ENCODE measurements around the gene GYS1. TPM values are rescaled to one million over a fixed set of nuclear protein-coding genes. Genes with fewer than 3 reads are reported as not detected.

GYS1 gene
- total RNA-seq, 1 donor from 2014 or later: 56.2 TPM

- no peak for TF ChIP-seq CTCF (conservative IDR thresholded peaks at IDR 0.05)
- DNase-seq (ENCODE audit: low read depth, low spot score): no peak
- Mint-ChIP-seq H3K27ac (ENCODE audit: unreplicated experiment) (no peak overlapping the region), H3K36me3 (ENCODE audit: low read depth) (no peaks in the 10 kb centered on the region), H3K4me1 (no peaks in the 10 kb centered on the region), H3K27me3 (ENCODE audit: low read depth) (no peaks in the 10 kb centered on the region), H3K4me3 (no peak overlapping the region), H3K9me3 (no peaks in the 10 kb centered on the region)
These were observed 50.0 kb downstream of the GYS1 start for GRCh38 chr19:48943081-48943480.

- no peaks in the 10 kb centered on the region for H3K4me1 Mint-ChIP-seq
- H3K27ac Mint-ChIP-seq (ENCODE audit: unreplicated experiment): no peak overlapping the region
- no peaks in the 10 kb centered on the region for H3K36me3 Mint-ChIP-seq (ENCODE audit: low read depth)
- no peaks in the 10 kb centered on the region for H3K9me3 Mint-ChIP-seq
- TF ChIP-seq CTCF (conservative IDR thresholded peaks at IDR 0.05): no peak
- DNase-seq (ENCODE audit: low read depth, low spot score): no peak
- no peaks in the 10 kb centered on the region for H3K27me3 Mint-ChIP-seq (ENCODE audit: low read depth)
- no peak overlapping the region for H3K4me3 Mint-ChIP-seq
These were observed 52.2 kb downstream of the GYS1 start for GRCh38 chr19:48940902-48941301.

- Mint-ChIP-seq H3K9me3 (no peaks in the 10 kb centered on the region), H3K36me3 (ENCODE audit: low read depth) (no peaks in the 10 kb centered on the region), H3K27me3 (ENCODE audit: low read depth) (peaks cover 16% of the 10 kb centered on the region), H3K4me1 (peaks cover 14% of the 10 kb centered on the region), H3K4me3 (no peak overlapping the region), H3K27ac (ENCODE audit: unreplicated experiment) (no peak overlapping the region)
- DNase-seq (ENCODE audit: low read depth, low spot score): no peak
- no peak for TF ChIP-seq CTCF (conservative IDR thresholded peaks at IDR 0.05)
These were observed 54.9 kb downstream of the GYS1 start for GRCh38 chr19:48938256-48938655.

- H3K27ac Mint-ChIP-seq (ENCODE audit: unreplicated experiment): no peak overlapping the region
- no peaks in the 10 kb centered on the region for H3K9me3 Mint-ChIP-seq
- no peak overlapping the region for H3K4me3 Mint-ChIP-seq
- peaks cover 37% of the 10 kb centered on the region for H3K27me3 Mint-ChIP-seq (ENCODE audit: low read depth)
- TF ChIP-seq CTCF (conservative IDR thresholded peaks at IDR 0.05): no peak
- DNase-seq (ENCODE audit: low read depth, low spot score): no peak
- H3K36me3 Mint-ChIP-seq (ENCODE audit: low read depth): no peaks in the 10 kb centered on the region
- peaks cover 19% of the 10 kb centered on the region for H3K4me1 Mint-ChIP-seq
These were observed 57.2 kb downstream of the GYS1 start for GRCh38 chr19:48935864-48936263.

- Mint-ChIP-seq H3K27me3 (ENCODE audit: low read depth) (peaks cover 37% of the 10 kb centered on the region), H3K4me3 (no peak overlapping the region), H3K27ac (ENCODE audit: unreplicated experiment) (no peak overlapping the region), H3K36me3 (ENCODE audit: low read depth) (no peaks in the 10 kb centered on the region), H3K9me3 (no peaks in the 10 kb centered on the region), H3K4me1 (peaks cover 19% of the 10 kb centered on the region)
- no peak for DNase-seq (ENCODE audit: low read depth, low spot score)
- no peak for TF ChIP-seq CTCF (conservative IDR thresholded peaks at IDR 0.05)
These were observed 58.3 kb downstream of the GYS1 start for GRCh38 chr19:48934837-48935236.

Measured in neural crest cell (in vitro differentiated cells).